Activated T-cell treated with anti-CD3 and anti-CD28 coated beads, Interleukin-2, amount 50 U/mL, for 48 hours (primary cell): ENCODE data around the gene LCA5.
"Not testable (repeated sequence)": the region's sequence is repeated elsewhere in the genome, so short reads cannot be mapped to it uniquely, and the experiment has no call there.

Source experiments
- DNase-seq, 2 experiments: peaks; one replicate each; pipeline ENCODE4 v3.0.0-alpha.2; 2020

Gene LCA5

DNA sequence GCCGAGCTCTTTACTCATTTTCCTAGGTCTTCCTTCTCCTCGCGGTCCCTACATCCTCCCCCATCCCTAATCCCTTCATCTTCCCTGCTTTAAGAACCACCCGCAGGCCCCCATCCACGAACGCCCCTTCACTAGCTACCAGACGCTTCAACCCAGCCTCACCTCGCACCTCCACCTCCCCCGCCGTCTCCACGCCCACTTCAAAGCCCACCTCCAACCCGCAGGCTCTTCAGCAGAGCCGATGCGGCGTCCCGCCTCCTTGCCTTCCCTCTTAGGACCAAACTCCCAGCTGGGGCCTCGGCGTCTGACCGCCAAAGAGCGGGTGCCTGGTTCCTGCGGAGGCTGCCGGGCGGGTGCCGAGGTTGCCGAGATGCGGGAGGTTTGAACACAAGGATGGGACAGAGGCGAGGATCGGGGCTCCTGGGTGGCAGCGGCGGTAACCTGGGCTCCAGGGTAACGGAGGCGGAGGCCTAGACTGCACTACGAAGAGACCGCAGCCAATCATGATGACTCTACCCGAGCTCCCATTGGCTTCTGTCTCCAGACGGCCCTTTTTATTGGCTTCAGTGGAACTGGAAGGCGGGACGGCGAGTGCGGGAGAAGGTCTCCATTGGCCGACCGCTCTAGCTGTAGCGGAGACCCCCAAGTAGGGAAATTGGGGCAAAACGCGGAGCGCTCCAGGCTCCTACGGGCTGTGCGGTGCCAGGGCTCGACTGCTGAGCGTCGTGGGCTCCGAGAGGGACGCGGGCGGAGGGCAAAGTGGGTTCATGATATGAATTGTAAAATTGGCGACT is at the start of gene LCA5:
Gene LCA5, minus strand, starts transcription at position 477 of the 794 bp plus-strand sequence. CDS start 18,536 bp downstream, outside the sequence.
- peak; percentile 84 to 85 for DNase-seq

DNA sequence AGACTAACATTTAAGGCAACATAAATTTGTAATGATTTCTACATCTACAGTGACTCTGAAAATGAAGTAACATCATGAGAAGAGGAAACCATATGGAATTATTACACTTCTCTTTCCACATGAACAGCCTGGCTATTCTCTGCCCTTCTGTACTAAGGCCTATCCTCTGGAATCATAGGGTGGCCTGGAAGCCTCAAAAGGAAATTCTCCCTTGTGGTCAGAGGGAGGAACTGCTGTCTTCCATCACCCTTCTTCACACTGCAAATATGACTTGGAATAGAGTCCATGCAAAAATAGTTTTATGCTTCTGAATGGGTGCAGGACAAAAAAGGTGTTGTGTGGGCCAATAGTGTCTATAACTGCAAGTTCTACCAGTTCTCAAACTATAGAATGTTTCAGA is 49.3 kb upstream of the LCA5 start:
- DNase-seq = no peak

DNA sequence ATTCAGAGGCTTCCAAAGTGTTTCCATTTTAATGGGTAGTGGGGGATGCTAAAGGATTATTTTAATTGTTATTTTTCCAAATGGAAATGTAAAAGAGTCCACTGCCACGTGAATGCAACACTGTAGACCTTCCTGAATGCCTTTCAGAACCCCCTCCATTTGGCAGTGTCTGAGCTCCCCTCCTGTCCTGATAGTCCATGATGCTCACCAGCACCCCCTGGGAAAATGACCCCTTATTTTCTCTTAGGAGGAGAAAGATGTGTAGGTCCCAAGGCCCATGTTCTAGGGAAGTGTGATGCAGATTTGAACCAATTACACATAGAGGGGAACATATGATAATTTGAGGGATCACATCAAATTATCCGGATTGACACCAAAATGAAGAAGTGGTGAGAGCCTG is 47.1 kb upstream of the LCA5 start:
- DNase-seq = no peak

DNA sequence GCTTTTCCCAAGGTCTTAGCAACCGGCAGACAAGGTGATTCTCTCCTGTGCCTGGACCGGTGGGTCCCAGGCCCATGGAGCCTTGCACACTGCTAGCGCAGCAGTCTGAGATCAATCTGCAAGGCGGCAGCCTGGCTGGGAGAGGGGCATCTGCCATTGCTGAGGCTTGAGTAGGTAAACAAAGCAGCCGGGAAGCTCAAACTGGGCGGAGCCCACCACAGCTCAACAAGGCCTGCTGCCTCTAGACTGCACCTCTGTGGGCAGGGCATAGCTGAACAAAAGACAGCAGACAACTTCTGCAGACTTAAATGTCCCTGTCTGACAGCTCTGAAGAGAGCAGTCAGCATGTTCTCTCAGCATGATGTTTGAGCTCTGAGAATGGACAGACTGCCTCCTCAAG is 40.7 kb upstream of the LCA5 start:
- not testable (repeated sequence) for DNase-seq

DNA sequence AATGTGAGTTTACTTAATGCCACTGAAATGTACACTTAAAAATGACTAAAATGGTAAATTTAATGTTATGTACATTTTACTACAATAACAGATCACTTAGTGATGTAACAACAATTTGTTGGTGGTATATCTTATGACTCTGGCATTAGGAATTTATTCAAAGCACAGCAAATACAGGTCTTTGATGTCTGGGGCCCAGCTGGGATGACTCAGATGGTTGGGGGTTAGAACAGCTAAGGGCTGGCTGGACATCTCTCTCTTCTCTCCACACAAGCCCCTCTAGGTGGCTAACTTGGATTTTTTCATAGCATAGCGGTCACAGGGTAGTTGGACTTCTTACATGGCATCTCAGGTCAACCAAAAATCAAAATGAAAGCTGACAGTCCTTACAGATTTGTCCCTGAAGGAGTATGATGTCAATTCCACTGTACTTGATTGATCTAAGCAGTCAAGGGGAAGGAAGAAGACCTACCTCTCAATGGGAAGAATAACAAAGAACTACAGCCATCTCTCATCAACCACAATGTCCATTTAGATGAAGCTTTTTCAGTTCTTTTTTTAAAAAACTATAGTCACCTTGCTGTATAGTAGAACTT is 37.5 kb upstream of the LCA5 start:
- DNase-seq = no peak

DNA sequence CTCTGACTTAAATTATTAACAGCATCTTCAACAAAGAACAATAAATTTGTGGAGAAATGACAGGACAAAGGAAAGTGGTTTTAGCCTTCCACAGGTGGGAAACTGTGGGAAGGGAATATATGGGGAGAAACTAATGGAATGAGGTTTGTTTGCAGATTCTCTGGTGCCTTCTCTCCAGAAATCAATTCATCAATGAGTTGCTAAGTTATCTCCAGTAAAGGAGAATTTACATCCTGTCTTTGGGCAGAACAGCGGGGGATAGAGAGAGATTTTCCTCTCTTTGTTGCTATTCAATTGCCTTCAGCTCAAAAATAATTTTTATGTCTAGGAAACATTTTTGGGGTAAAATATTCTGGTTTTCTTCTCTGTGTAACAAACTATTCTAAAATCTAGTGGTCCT is 36.9 kb upstream of the LCA5 start:
- no peak for DNase-seq

DNA sequence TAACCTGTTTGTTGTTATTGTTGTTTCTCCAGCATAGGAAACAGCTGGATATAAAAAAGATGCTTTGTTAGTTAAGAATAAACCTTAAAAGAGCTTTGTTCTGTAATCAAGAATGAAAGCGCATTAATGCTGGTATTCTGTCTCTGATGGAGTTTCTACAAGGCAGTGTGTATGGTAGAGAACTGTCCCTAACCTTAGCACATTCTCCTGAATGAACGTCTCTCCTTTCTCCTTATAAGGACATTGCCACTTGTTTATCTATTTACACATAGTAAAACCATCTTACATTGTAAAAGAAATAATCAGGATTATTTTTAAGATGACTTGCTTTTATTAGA is 33.8 kb upstream of the LCA5 start:
- DNase-seq = no peak

DNA sequence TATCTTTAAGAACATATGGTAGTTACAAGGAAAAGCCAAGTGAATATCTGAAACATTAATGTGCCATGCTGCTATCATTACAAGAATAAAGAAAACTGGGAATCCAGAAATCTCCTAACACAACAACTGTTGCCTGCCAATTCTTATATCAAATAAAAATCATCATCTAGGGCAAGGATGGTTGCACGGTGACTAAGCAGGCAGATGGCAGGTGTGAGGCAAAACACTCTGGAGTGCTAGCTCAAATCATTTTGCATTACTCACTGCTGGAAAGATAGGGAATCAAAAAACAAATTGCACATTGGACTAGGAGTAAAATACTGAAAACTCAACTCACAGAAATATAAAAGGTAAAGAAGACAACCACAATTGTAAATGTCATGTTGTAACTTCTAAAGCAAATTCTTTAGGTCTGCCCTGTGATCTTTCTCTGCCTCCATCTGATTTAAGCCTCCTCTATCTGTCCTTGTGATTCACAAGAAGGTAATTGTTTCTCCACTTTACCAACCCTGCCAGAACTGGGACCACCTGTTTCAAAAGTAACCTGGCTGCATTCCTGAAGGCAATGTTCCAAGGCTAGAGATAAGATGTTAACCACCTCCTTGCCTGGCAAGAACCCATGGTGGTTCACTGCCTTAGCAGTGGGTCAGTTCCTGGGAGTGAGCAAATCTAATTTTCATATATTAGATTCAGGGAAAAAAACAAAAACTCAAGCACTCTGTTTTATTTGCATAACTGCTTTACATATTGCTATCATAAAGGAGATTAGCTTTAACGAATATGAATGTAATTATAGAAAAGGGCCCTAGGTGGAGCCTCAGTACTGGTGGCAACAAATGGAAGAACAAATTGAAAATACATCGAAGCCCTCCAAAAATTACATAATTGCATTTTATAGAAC is 33.1 kb upstream of the LCA5 start:
- DNase-seq = no peak

DNA sequence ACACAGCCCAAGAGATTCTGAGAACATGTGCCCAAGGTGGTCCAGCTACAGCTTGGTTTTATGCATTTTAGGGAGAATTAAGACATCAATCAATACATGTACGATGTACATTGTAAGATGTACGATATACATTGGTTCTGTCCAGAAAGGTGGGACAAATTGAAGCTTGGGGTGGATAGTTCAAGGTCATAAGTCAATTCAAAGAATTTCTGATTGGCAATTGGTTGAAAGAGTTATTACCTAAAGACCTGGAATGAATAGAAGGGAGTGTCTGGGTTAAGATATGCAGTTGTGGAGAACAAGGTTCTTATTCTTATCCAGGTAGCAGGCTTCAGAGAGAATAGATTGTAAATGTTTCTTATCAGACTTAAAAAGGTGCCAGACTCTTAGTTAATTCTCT is 31.8 kb upstream of the LCA5 start:
- DNase-seq = no peak

DNA sequence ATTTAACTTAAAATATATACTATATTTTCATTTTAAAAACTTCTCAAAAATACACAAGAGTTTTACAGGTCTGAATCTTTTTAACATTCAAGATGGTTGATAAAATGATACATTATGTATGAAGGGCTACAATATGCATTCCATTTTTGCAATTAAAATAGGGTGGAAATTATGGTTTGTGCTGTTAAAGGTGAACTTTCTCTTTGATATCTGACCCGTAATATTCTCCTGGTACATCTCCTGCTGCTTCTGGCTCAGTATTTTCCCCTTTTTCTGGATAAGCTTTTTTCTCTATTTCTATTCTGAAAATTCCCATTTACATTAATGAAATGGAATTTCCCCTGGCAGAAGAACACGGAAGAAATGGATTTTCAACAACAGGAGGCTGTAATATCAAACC is 27.4 kb upstream of the LCA5 start:
- DNase-seq = no peak

DNA sequence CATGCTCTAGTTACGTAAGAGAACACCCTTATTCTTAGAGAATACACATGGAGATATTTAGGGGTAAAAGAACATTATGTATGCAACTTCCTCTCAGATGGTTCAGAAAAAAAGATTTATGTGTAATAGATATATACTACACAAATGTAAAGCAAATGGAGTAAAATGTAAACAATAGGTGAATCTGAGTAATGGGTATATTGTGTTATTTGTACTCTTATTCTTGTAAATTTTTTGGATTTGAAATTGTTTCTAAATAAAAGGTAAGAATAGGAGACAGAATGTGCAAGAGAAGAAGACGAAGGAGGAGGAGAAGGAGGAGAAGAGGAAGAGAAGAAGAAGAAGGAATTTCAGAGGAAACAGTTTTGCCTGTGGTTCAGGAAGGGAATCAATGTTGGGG is 22.5 kb upstream of the LCA5 start:
- no peak for DNase-seq

DNA sequence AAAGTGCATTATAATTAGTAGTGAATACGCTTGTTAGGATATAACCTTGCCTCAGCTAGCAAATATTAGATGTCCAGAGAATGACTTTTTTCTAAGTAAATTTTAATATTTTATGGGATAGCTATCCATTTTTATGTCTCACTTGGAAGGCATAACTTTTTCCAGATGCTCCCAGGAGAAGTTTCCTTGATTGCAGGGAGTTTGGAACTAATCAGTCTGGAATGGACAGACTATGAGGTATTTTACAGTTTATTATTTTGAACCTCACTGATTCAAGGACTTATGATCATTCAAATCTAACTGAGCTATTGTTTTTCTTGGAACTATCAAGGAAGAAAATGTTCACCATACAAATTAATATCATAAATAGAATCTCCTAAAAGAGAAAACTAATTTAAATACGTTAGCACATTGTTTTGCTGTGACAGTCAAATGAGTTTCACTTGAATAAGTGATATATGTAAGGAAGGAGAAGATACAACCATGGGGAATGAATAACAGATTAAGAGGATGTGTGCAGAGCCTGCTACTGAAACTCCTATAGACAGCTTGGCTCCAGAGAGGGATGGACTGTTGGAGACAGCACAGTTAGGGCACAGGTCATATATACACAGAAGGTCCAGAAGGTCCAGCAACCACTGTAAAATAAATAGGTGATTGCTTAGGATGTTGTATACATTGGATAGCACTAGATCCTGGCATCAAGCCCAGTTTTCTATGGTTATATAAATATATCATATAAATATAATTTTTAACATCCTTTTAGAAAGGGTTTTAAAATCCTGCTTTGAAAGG is 20.6 kb upstream of the LCA5 start:
- DNase-seq = no peak

DNA sequence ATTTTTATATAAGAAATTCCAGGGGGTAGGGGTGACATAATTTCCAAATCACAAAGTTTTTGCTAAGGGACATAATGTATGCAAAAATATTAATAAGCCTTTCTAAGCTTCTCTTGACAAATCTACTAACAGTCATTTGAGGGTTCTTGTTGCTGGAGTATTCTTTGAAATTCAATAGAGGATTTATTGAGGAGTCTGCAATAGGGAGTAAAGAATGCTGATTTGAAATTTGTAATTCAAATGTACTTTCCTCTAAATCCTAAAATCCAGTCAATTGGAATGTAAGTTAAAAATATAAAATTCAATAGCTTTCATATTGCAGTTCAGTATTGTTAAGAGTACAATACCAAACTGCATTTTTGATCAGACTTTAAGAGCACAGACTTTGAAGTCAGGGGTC is 17.1 kb upstream of the LCA5 start:
- no peak for DNase-seq

DNA sequence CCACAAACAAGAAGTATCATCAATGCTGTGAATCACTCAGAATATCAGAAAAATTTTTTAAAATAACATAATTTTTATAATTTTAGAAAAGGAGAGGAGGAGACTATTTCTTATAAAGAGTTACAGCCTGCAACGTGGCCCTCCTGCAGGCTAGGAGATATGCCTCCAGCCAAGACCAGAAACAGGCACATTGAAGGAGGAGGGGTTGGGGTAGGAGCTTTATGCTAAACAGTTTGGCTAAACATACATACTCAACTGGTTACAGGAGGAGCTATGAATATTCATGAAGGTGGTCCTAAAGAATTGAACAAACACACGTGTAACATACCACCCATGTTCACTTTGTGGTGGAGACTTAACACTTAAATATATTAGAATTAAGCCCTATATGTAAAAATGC is 14.2 kb upstream of the LCA5 start:
- no peak for DNase-seq

DNA sequence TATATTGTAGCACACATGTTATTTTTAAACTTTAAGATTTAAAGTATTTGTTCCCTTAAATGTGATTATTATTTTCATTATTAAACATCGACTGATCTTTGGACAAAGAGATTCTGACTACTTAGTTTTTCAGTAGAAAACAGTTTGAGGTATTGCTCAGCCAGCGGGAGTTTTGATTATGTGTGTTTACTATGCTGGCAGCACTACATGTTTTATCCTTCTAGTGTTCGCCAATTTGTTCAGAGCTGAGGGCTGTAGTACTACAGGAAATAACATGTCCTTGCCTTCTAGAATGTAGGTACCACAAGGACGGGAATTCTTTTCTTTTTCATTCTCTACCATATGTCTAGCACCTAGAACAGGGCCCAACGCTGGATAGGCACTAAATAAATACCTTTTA is 11.1 kb upstream of the LCA5 start:
- DNase-seq = no peak

DNA sequence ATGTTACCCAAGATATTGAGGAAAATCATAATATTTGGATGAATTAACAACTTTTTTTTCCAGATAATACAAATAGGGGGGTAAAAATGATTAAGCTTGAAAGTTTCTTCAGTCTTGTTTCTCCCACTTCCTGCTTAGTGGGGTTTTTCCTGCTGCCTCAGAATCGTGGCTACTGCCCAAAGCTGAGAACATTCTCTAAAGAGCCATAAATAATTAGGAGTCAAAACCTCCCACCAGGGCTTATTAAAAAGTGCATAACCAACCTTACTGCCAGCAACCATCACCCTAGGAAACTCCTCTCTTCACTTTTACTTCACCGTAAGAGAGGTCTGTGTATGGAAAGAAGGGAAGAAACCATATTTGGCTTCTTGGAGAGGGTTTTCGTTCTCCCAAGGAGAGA is 9.0 kb upstream of the LCA5 start:
- no peak for DNase-seq

DNA sequence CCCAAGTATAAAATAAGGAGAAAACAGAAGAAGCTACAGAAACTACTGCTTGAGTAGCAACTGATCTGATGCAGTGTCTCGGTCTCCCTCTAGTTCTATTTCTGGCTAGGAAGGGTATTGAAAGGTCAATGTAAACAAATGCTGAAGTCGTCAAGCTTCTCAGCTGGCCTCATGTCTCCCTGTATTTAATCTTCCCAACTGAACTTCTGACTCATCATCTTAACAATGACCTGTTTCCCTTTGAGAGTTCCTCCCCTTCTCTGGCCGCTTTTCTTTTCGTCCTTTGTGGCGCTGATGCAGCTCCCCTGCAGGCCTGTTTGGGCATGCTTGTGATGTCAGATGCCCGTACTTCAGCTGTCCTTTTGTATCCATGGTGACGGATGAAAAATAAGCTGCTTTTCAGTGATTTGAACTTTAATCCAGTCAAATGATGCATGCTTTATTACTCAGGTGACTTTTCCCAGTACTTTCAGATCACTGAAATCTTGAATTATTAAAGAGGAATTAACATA is 7.8 kb upstream of the LCA5 start:
- DNase-seq = no peak

DNA sequence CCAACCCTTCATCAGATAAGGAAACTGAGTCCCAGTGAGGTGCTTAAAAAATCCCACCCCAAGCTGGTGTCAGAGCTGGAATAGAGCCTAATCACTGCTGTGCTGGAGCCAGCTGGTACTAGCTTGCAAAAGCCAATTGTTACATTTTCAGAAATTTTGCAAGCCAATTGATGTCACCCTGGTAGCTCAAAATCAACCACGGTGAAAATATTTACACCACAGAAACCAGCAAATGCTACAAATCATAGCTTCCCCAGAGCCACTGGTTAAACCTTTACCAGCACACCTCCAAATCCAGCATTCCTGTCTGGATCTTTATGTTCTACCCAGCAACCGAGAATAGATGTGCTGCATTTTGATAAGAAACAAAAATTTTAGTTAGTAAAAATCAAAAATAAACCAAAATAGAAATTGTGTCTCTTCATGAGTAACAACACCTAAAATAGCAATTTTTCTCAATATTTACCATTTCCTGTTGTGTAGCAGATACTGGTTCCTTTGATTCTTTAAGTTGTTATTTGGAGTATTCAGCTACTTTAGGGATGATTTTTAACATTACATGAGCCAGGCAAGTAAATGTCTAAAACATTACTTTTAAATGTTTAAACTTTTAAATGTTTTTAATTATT is 7.2 kb upstream of the LCA5 start:
- no peak for DNase-seq

DNA sequence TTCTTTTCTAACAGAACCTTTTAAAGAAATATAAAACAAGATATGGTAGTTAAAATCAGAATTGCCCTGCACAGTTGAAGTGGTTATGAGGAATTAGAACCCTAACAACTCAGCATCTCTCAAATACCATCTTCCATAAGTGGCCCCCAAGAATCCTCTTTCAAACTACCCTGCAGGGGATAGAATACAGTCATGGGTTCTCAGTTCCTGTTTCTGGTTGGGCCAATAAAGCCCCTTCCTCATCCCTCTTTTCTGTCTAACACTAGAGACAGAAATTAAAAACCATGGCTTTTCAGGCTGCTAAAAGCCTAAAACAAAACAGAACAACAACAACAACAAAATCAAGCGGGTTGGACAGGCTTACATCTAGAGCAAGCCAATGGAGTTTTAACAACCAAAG is 6.7 kb upstream of the LCA5 start:
- DNase-seq = no peak

DNA sequence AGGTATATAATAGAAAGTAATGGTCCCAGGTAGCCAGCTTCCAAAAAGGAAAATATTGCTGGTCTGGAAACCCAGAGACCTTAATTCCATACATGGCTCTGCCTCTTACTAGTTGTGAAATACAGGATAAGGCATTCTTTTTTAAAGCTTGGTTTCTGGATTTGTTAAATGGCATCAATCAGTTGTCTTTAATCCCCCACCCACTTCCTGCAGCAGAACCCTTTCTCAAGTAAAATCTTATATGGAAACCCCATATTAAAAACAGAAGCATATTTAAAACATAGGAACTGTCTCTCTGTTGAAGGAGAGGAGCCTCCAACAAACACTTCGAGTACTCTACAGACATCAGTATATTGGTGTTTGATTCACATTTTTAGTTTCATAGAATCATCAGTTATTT is 6.2 kb upstream of the LCA5 start:
- DNase-seq = no peak

DNA sequence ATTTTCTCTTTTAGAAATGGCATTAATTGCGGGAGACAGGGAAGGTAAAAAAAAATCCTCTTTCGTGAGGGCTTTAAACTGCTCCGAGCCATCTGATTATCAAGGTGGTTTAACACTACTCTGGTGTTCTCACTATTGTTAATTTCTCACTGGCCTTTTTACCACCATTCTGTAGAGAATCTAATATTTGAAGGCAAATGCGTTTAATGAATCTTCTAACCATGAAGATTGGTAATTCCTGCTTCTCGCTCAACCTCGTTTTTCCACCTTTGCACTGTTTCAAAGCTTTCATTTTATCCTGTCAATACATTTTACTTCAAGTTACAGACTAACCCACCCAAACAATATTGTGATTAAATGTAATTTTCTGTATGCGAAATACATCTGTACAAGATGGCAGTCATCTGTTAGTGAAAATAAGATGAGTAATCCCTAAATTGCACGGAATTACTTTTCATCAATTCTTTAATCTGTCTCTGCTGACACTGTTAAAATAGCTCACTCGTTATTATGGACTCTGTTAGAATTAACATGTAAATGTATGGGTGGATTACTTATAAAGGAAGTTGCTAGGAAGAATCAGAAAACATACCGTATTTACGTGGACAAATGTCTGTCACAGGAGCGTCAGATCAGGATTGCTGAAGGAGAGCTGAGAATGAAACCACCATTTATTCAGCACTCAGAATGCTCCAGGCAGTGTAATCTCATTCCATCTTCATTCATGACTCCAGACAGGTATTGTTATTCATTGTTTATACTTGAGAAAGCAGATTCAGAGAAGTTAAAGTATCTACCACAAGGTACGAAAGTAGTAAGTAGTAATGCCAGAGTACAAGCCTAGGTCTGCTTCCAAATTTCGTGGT is 1.1 kb upstream of the LCA5 start:
- no peak for DNase-seq
